Testis (tissue), 3 donors: ENCODE measurements around the gene CPE. TPM values are rescaled to one million over a fixed set of nuclear protein-coding genes. Genes with fewer than 3 reads are reported as not detected.

Experiments
- DNase-seq: peaks from one replicate; pipeline ENCODE4 v3.0.0-alpha.2; 2019
- H3K27ac ChIP-seq, 2 donors: fragments of 200-600 bp; sonication (generic); one replicate each; pipeline ENCODE4 v1.5.1; 2019
- H3K27me3 ChIP-seq: fragments of 200-600 bp; sonication (generic); one replicate; pipeline ENCODE4 v1.5.1; 2019
- H3K36me3 ChIP-seq: fragments of 200-600 bp; sonication (generic); one replicate; pipeline ENCODE4 v1.5.1; 2017; ENCODE audit warnings: low read depth; ENCODE audit errors: missing control alignments
- H3K4me1 ChIP-seq: fragments of 200-600 bp; sonication (generic); one replicate; pipeline ENCODE4 v1.5.1; 2019
- H3K4me3 ChIP-seq, 2 donors: fragments of 200-600 bp; sonication (generic); one replicate each; pipeline ENCODE4 v1.5.1; 2017 to 2019
- H3K9me3 ChIP-seq: fragments of 200-600 bp; sonication (generic); one replicate; pipeline ENCODE4 v1.5.1; 2017
- POLR2A ChIP-seq: fragments of 450-650 bp; IDR thresholded peaks from one replicate; pipeline ENCODE4 v1.6.1; 2017; ENCODE audit warnings: antibody characterized with exemption, mild to moderate bottlenecking, moderate library complexity
- WGBS, 2 donors: methylation state at CpG; one replicate each; pipeline ENCODE4 v1.1.5; 2018; 5-methylcytosine and 5-hydroxymethylcytosine counted together
- intact Hi-C: fragments of 100-400 bp; cut with DNase I; formaldehyde crosslinking; loops from one replicate; pipeline ENCODE4 v1.15.1; 2023; ENCODE audit warnings: low total_unique reads
- polyA plus RNA-seq: library from polyadenylated mRNA; stranded (reverse); fragments of 350-450 nt; fragmentation: Illumina TruSeq; extraction: RNeasy Lipid Tissue Mini Kit (QIAGEN cat#74804); gene quantifications from one replicate; pipeline ENCODE4 v1.2.3, GENCODE V29; 2014; ENCODE audit warnings: low read depth, low replicate concordance; ENCODE audit not compliant: insufficient read depth
- total RNA-seq, 2 donors: library from RNA; depleted of rRNA; stranded (reverse); fragments of >200 nt; gene quantifications; one replicate each; pipeline ENCODE4 v1.2.3, GENCODE V29; 2016
- TF ChIP-seq, protein P1 (sequence below), 3 experiments: fragments of 450-650 bp in 2 of 3; fragments of 200-600 bp in 1 of 3; sonication (generic) in 1 of 3; IDR thresholded peaks; one replicate each; pipeline ENCODE4 v1.5.1; 2016 to 2019; ENCODE audit warnings: antibody characterized with exemption in 3 of 3, mild to moderate bottlenecking in 2 of 3, moderate library complexity in 1 of 3

Gene CPE
- total and polyA plus RNA-seq, 3 donors from 2014 or later = 290 to 589 (median 324) TPM

DNA sequence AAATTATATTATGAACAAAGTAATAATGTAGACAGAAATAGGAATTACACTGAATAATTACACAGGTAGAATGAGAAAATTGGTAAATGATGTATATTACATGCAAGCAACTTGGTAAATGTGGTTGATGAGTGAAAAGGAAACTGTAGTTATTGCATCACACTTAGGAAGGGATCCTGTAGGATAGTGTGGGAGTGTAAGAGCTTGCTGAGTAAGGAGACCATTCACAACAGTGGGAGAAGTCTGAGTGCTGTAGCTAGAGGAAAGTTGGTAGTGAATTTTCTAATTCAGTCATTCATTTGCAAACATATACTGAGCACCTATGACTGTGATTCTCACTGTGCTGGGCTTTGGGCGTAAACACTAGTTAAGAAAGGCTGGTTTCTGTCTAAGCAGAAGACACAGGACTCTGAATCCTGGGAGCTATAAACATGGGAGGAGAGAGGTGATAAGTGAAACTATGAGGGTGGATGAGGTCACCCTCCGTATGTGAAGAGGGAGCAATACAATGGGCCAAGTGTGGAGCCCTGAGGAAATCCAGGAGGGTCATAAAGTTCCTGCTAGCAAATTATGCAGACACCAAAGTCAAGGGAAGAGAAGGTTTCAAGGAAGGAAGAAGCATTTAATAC, 14.2 kb upstream of the CPE start:
- no peak for DNase-seq
- H3K9me3 ChIP-seq = no peaks in the 10 kb centered on the region

DNA sequence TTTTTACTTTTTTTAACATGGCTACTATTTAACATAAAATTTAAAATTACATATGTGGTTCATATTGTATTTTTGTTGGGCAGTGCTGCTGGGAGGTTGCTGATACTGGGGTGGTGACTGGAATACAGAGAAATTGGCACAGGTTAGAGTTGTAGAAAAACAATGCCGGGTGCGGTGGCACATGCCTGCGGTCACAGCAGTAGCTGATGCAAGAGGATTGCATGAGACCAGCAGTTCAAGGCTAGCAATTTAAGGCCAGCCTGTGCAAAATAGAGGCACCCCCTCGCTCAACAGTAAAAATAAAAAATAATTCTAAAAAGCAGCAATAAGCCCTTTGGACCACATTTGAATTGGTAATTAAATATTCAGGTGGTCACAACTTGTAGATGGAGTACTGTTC, 11.8 kb upstream of the CPE start:
- 86 to 88% methylated on average over 4 of the region's 4 CpGs for WGBS, 2 donors
- Histone ChIP-seq H3K36me3 (no peaks in the 10 kb centered on the region), H3K4me1 (no peaks in the 10 kb centered on the region), H3K4me3 (no peak overlapping the region), H3K9me3 (no peaks in the 10 kb centered on the region), H3K27ac (no peak overlapping the region), H3K27me3 (no peaks in the 10 kb centered on the region)
- TF ChIP-seq, protein P1, sequence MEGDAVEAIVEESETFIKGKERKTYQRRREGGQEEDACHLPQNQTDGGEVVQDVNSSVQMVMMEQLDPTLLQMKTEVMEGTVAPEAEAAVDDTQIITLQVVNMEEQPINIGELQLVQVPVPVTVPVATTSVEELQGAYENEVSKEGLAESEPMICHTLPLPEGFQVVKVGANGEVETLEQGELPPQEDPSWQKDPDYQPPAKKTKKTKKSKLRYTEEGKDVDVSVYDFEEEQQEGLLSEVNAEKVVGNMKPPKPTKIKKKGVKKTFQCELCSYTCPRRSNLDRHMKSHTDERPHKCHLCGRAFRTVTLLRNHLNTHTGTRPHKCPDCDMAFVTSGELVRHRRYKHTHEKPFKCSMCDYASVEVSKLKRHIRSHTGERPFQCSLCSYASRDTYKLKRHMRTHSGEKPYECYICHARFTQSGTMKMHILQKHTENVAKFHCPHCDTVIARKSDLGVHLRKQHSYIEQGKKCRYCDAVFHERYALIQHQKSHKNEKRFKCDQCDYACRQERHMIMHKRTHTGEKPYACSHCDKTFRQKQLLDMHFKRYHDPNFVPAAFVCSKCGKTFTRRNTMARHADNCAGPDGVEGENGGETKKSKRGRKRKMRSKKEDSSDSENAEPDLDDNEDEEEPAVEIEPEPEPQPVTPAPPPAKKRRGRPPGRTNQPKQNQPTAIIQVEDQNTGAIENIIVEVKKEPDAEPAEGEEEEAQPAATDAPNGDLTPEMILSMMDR (IDR thresholded peaks at IDR 0.05) = no peak
- no peak for TF ChIP-seq POLR2A
- DNase-seq = no peak
- intact Hi-C loops = no loop called here

More for the DNA sequence above, 14.2 kb upstream of the CPE start:
- 71 to 78% methylated on average over 2 of the region's 2 CpGs for WGBS, 2 donors
- Histone ChIP-seq H3K36me3 (no peaks in the 10 kb centered on the region), H3K4me3 (no peak overlapping the region), H3K27me3 (no peaks in the 10 kb centered on the region), H3K27ac (no peak overlapping the region), H3K4me1 (no peaks in the 10 kb centered on the region)
- TF ChIP-seq, protein P1 (IDR thresholded peaks at IDR 0.05) = no peak
- TF ChIP-seq POLR2A = no peak
- intact Hi-C loops = no loop called here

DNA sequence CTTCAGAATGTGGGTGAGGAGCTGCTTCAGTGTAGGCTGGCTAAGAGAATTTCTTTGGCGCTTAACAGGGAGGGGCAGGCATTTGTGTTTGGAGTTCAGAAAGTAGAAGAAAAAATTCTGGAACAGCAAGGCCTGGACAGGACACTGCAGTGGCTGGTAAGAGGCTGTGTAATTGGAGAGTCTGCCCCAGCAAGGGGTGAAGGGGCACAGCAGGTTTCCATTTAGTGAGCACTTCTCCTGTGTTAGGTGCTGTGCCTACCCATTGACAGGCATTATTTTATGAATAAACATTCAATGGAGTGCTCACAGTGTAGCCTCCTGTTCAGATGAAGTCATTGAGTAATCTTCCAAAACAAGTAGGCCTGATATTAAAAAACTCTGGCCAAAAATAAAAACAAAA, 10.7 kb upstream of the CPE start:
- H3K4me1 ChIP-seq = no peaks in the 10 kb centered on the region
- intact Hi-C loops = no loop called here
- no peak overlapping the region for H3K4me3 ChIP-seq
- no peak for TF ChIP-seq POLR2A
- TF ChIP-seq, protein P1 (IDR thresholded peaks at IDR 0.05) = no peak
- DNase-seq = no peak
- no peak overlapping the region for H3K27ac ChIP-seq
- no peaks in the 10 kb centered on the region for H3K9me3 ChIP-seq
- H3K36me3 ChIP-seq = no peaks in the 10 kb centered on the region
- no peaks in the 10 kb centered on the region for H3K27me3 ChIP-seq
- 88 to 92% methylated on average over 1 of the region's 1 CpG for WGBS, 2 donors

DNA sequence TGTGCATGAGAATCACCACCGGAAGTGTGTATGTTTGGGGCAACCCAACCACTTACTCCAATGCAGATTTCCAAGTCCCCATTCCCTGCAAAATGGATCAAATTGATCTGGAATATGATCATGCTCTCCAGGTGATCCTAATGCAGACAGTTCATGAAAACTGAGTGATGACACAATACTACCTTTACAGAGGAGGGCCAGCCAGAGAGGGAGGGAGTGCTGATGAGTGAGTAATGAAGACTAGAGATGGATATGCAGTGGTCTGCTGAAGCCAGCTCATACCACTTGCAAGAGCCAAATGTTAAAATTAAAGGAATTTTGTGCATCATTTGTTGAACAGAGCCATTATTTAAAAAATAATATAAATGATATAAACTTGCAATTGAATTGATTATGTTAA, 10.2 kb upstream of the CPE start:
- Histone ChIP-seq H3K36me3 (no peaks in the 10 kb centered on the region), H3K9me3 (no peaks in the 10 kb centered on the region), H3K27me3 (no peaks in the 10 kb centered on the region), H3K27ac (no peak overlapping the region), H3K4me3 (no peak overlapping the region), H3K4me1 (no peaks in the 10 kb centered on the region)
- intact Hi-C loops = no loop called here
- 91 to 100% methylated on average over 1 of the region's 1 CpG for WGBS, 2 donors
- no peak for DNase-seq
- no peak for TF ChIP-seq POLR2A
- TF ChIP-seq, protein P1 (IDR thresholded peaks at IDR 0.05) = no peak

DNA sequence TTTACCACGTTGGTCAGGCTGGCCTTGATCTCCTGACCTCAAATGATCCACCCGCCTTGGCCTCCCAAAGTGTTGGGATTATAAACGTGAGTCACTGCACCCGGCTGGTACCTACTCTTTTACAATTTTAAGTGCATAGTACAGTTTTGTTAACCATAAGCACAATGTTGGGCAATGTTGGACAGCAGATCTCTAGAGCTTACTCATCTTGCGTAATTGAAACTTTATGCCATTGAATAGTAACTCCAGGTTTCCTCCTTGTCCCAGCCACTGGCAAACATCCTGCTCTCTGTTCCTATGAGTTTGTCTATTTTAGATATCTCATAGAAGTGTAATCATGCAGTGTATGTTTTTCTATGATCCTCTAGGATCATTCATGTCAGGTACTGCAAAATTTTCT, 9.3 kb upstream of the CPE start:
- no peak for DNase-seq
- Histone ChIP-seq H3K9me3 (no peaks in the 10 kb centered on the region), H3K27me3 (no peaks in the 10 kb centered on the region), H3K4me3 (no peak overlapping the region), H3K4me1 (no peaks in the 10 kb centered on the region), H3K36me3 (no peaks in the 10 kb centered on the region), H3K27ac (no peak overlapping the region)
- intact Hi-C loops = no loop called here
- WGBS, 2 donors = 77 to 79% methylated on average over 5 of the region's 5 CpGs
- TF ChIP-seq, protein P1 (IDR thresholded peaks at IDR 0.05) = no peak
- no peak for TF ChIP-seq POLR2A
